Endothelial cell of umbilical vein (primary cell): ENCODE data around the gene LRIF1.

ENCODE experiments used
- CTCF ChIP-seq, 2 donors: IDR thresholded peaks; 1 replicate in 1 of 2; 2 replicates in 1 of 2; pipeline ENCODE4 v1.5.1; 2011; ENCODE audit warnings: low read length in 2 of 2, mild to moderate bottlenecking in 2 of 2, moderate library complexity in 2 of 2, control low read depth in 1 of 2, inconsistent platforms in 1 of 2, low read depth in 1 of 2; ENCODE audit not compliant: insufficient read depth in 1 of 2; ENCODE audit errors: extremely low read depth in 1 of 2
- EZH2 ChIP-seq: IDR thresholded peaks from 2 replicates; pipeline ENCODE4 v1.6.1; 2012; ENCODE audit warnings: borderline replicate concordance, low read depth, mild to moderate bottlenecking, moderate library complexity, low read length, inconsistent platforms; ENCODE audit not compliant: severe bottlenecking
- FOS ChIP-seq: IDR thresholded peaks from 2 replicates; pipeline ENCODE4 v1.6.1; 2011; ENCODE audit warnings: mild to moderate bottlenecking, low read length, moderate library complexity, borderline replicate concordance; ENCODE audit not compliant: insufficient read depth
- GATA2 ChIP-seq: IDR thresholded peaks from 2 replicates; pipeline ENCODE4 v1.7.0; 2011; ENCODE audit warnings: low read depth, mild to moderate bottlenecking, moderate library complexity, mixed read lengths, low read length; ENCODE audit not compliant: insufficient read length, insufficient read depth
- JUN ChIP-seq: IDR thresholded peaks from 2 replicates; pipeline ENCODE4 v1.6.1; 2011; ENCODE audit warnings: borderline replicate concordance, low read depth; ENCODE audit not compliant: insufficient read length, insufficient read depth
- MAX ChIP-seq: IDR thresholded peaks from 2 replicates; pipeline ENCODE4 v1.6.1; 2011; ENCODE audit not compliant: insufficient read depth, insufficient read length
- MYC ChIP-seq: IDR thresholded peaks from one replicate; pipeline ENCODE4 v1.6.1; 2011; ENCODE audit warnings: mild to moderate bottlenecking, low read depth, low read length
- POLR2A ChIP-seq: IDR thresholded peaks from 2 replicates; pipeline ENCODE4 v1.6.1; 2012; ENCODE audit warnings: low read depth, mild to moderate bottlenecking, control low read depth, low read length
- POLR2AphosphoS5 ChIP-seq: IDR thresholded peaks from 2 replicates; pipeline ENCODE4 v1.6.1; 2012; ENCODE audit warnings: low read depth, mild to moderate bottlenecking, control low read depth, low read length, moderate library complexity; ENCODE audit not compliant: insufficient read depth

- TF ChIP-seq CTCF (IDR thresholded peaks at IDR 0.05; ENCODE audit: extremely low read depth in 1 of 2, insufficient read depth in 1 of 2, low read depth in 1 of 2, low read length in 2 of 2), result no peak
- no peak for TF ChIP-seq POLR2AphosphoS5
- no peak for TF ChIP-seq MAX
- no peak for TF ChIP-seq FOS
- no peak for TF ChIP-seq EZH2
- TF ChIP-seq POLR2A, result no peak
- no peak for TF ChIP-seq GATA2
- no peak for TF ChIP-seq JUN
- TF ChIP-seq MYC, result no peak
These were observed 34.8 kb downstream of the LRIF1 start for GRCh38 chr1:110928904-110929303.
